ENCODE measurements around the gene ZNF385B. TPM values are rescaled to one million over a fixed set of nuclear protein-coding genes. Genes with fewer than 3 reads are reported as not detected.

The ZNF385B gene
- total and polyA plus RNA-seq, 9 of the 15 experiments (the other 6 are each of a cell fraction or from before 2014, with no cell fraction given) = 0.50 TPM; not detected in 8

DNA sequence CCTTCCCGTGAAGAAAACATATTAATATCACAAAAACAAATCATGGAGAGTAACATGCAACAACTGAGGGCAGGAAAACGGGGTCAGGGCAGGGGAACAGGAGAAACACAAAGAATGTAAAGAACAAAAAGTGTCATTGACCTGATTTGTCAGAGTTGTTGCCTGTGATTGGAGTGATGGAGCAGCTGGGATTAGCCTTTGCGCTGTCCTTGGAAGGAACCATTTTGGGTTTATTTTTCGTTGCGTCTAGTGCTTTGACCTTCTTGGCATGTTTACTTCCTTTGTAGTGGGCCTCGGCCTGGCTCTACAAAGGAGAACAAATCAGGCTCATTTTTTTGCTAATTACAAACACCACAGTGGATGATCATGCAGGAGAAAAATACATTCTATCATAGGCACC, 378.3 kb downstream of the ZNF385B start:
- Histone ChIP-seq H3K27me3 (ENCODE audit: control insufficient read depth in 2 of 2, insufficient read depth in 2 of 2, low read length in 2 of 2) (no peaks in the 10 kb centered on the region), H3K79me2 (ENCODE audit: control insufficient read depth, insufficient read depth, low read length) (no peaks in the 10 kb centered on the region), H3K4me2 (ENCODE audit: insufficient read depth, low read length) (no peak overlapping the region), H3K9me1 (ENCODE audit: control insufficient read depth, insufficient read depth, low read length) (no peaks in the 10 kb centered on the region), H3K36me3 (ENCODE audit: control insufficient read depth, insufficient read depth, low read length) (no peaks in the 10 kb centered on the region), H3K9me3 (replicated peaks; ENCODE audit: control insufficient read depth, insufficient read depth, low read depth, low read length) (no peaks in the 10 kb centered on the region), H3K27ac (ENCODE audit: extremely low read depth, low read depth, low read length) (no peak overlapping the region), H3K9ac (ENCODE audit: insufficient read depth in 1 of 2, low read depth in 2 of 2, low read length in 2 of 2) (no peak overlapping the region), H2AFZ (ENCODE audit: low read depth, low read length) (no peak overlapping the region), H3K4me1 (replicated peaks in 1 of 2; ENCODE audit: control insufficient read depth in 2 of 2, insufficient read depth in 2 of 2, low read length in 2 of 2) (no peaks in the 10 kb centered on the region), H4K20me1 (replicated peaks; ENCODE audit: control insufficient read depth, insufficient read depth, low read length) (no peaks in the 10 kb centered on the region), H3K4me3 (no peak overlapping the region)
- DNase-seq (ENCODE audit: extremely low read depth in 1 of 4, low spot score in 3 of 4) (no peak), ATAC-seq (no peak), FAIRE-seq (no peak)
- in situ Hi-C loops (cut with MboI) = no loop called here
- POLR2A ChIA-PET = no interaction called here
- CTCF ChIA-PET (ENCODE audit: low intra/inter-chr PET ratio) = no interaction called here
- intact Hi-C loops (cut with micrococcal nuclease) = no loop called here
- no TSS peak for BruUV-seq (replicated peaks)
- 3% methylated on average over 6 of the region's 6 CpGs for WGBS (ENCODE audit: insufficient coverage, low coverage, missing lambda C conversion rate)
- TF ChIP-seq PTRF (tag; IDR thresholded peaks at IDR 0.05) (no peak), ZNF830 (CRISPR knock-in tag; IDR thresholded peaks at IDR 0.05) (no peak)

DNA sequence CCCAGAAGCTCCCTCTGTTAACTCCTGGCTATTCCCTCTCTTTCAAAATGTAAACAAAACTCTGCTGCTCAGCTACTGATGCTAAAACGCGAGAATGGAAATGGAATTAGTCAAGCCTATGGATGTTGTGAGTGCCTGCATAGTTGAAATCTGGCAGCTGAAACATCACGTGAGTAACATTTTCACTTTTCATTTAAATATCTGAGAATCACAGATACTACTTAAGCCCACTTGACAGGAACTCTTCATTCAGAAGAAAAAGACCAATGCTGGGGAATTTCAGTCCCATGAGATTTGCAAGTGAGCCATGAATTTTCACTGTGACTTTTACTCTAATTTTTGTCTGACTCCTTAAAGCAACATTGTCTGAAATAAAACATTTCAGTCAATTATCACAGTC, 381.5 kb downstream of the ZNF385B start:
- intact Hi-C loops (cut with micrococcal nuclease) = no loop called here

More for the DNA sequence above, 381.5 kb downstream of the ZNF385B start:
- H3K27ac ChIP-seq (ENCODE audit: extremely low read depth, low read depth, low read length) = no peak overlapping the region
- CTCF ChIA-PET (ENCODE audit: low intra/inter-chr PET ratio) = no interaction called here
- ATAC-seq = no peak
- H3K4me2 ChIP-seq (ENCODE audit: insufficient read depth, low read length) = no peak overlapping the region
- no peak overlapping the region for H3K9ac ChIP-seq (ENCODE audit: insufficient read depth in 1 of 2, low read depth in 2 of 2, low read length in 2 of 2)
- in situ Hi-C loops (cut with MboI) = no loop called here
- TF ChIP-seq, protein P1, sequence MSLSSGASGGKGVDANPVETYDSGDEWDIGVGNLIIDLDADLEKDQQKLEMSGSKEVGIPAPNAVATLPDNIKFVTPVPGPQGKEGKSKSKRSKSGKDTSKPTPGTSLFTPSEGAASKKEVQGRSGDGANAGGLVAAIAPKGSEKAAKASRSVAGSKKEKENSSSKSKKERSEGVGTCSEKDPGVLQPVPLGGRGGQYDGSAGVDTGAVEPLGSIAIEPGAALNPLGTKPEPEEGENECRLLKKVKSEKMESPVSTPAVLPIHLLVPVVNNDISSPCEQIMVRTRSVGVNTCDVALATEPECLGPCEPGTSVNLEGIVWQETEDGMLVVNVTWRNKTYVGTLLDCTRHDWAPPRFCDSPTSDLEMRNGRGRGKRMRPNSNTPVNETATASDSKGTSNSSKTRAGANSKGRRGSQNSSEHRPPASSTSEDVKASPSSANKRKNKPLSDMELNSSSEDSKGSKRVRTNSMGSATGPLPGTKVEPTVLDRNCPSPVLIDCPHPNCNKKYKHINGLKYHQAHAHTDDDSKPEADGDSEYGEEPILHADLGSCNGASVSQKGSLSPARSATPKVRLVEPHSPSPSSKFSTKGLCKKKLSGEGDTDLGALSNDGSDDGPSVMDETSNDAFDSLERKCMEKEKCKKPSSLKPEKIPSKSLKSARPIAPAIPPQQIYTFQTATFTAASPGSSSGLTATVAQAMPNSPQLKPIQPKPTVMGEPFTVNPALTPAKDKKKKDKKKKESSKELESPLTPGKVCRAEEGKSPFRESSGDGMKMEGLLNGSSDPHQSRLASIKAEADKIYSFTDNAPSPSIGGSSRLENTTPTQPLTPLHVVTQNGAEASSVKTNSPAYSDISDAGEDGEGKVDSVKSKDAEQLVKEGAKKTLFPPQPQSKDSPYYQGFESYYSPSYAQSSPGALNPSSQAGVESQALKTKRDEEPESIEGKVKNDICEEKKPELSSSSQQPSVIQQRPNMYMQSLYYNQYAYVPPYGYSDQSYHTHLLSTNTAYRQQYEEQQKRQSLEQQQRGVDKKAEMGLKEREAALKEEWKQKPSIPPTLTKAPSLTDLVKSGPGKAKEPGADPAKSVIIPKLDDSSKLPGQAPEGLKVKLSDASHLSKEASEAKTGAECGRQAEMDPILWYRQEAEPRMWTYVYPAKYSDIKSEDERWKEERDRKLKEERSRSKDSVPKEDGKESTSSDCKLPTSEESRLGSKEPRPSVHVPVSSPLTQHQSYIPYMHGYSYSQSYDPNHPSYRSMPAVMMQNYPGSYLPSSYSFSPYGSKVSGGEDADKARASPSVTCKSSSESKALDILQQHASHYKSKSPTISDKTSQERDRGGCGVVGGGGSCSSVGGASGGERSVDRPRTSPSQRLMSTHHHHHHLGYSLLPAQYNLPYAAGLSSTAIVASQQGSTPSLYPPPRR (CRISPR knock-in tag; IDR thresholded peaks at IDR 0.05; ENCODE audit: borderline replicate concordance) = no peak
- TF ChIP-seq ZNF785 (CRISPR knock-in tag; IDR thresholded peaks at IDR 0.05) (no peak), POLR3A (IDR thresholded peaks at IDR 0.05; ENCODE audit: borderline replicate concordance, extremely low read depth, insufficient read depth, insufficient read length) (no peak)
- TF ChIP-seq, protein P2, sequence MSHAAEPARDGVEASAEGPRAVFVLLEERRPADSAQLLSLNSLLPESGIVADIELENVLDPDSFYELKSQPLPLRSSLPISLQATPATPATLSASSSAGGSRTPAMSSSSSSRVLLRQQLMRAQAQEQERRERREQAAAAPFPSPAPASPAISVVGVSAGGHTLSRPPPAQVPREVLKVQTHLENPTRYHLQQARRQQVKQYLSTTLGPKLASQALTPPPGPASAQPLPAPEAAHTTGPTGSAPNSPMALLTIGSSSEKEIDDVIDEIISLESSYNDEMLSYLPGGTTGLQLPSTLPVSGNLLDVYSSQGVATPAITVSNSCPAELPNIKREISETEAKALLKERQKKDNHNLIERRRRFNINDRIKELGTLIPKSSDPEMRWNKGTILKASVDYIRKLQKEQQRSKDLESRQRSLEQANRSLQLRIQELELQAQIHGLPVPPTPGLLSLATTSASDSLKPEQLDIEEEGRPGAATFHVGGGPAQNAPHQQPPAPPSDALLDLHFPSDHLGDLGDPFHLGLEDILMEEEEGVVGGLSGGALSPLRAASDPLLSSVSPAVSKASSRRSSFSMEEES (CRISPR knock-in tag; IDR thresholded peaks at IDR 0.05) = peak; percentile 16; the same call in 1 of the 2 replicates
- no peaks in the 10 kb centered on the region for H3K36me3 ChIP-seq (ENCODE audit: control insufficient read depth, insufficient read depth, low read length)
- no peaks in the 10 kb centered on the region for H4K20me1 ChIP-seq (replicated peaks; ENCODE audit: control insufficient read depth, insufficient read depth, low read length)
- H3K79me2 ChIP-seq (ENCODE audit: control insufficient read depth, insufficient read depth, low read length) = no peaks in the 10 kb centered on the region
- H3K27me3 ChIP-seq (ENCODE audit: control insufficient read depth in 2 of 2, insufficient read depth in 2 of 2, low read length in 2 of 2) = no peaks in the 10 kb centered on the region
- no TSS peak for BruUV-seq (replicated peaks)
- 0% methylated on average over 3 of the region's 3 CpGs for WGBS (ENCODE audit: insufficient coverage, low coverage, missing lambda C conversion rate)
- H3K4me1 ChIP-seq (replicated peaks in 1 of 2; ENCODE audit: control insufficient read depth in 2 of 2, insufficient read depth in 2 of 2, low read length in 2 of 2) = no peaks in the 10 kb centered on the region
- H3K9me1 ChIP-seq (ENCODE audit: control insufficient read depth, insufficient read depth, low read length) = no peaks in the 10 kb centered on the region
- FAIRE-seq = no peak
- no peak for DNase-seq (ENCODE audit: extremely low read depth in 1 of 4, low spot score in 3 of 4)
- H3K4me3 ChIP-seq = no peak overlapping the region
- no peaks in the 10 kb centered on the region for H3K9me3 ChIP-seq (replicated peaks; ENCODE audit: control insufficient read depth, insufficient read depth, low read depth, low read length)
- H2AFZ ChIP-seq (ENCODE audit: low read depth, low read length) = no peak overlapping the region
- POLR2A ChIA-PET = no interaction called here
